Measurements from ENCODE around the gene CHD5. TPM values are rescaled to one million over a fixed set of nuclear protein-coding genes. Genes with fewer than 3 reads are reported as not detected.

Gene CHD5
- total and polyA plus RNA-seq, 2 of the 13 experiments (the other 11 are each of a cell fraction or from before 2014, with no cell fraction given) = 0.02 to 0.21 TPM

GRCh38 chr1:6053206-6053546, 126.9 kb downstream of the CHD5 start:
- Histone ChIP-seq H3K4me1 (ENCODE audit: insufficient read depth, low read length) (peaks cover 14% of the 10 kb centered on the region), H4K20me1 (ENCODE audit: insufficient read depth, low read length) (peaks cover 11% of the 10 kb centered on the region; the same call in 1 of the 2 replicates), H3K79me2 (ENCODE audit: insufficient read depth, low read length) (no peaks in the 10 kb centered on the region), H3K4me2 (ENCODE audit: low read depth, low read length) (no peak overlapping the region), H3K4me3 (replicated peaks in 1 of 3; ENCODE audit: insufficient read depth in 1 of 3, low read depth in 2 of 3, low read length in 3 of 3) (no peak overlapping the region), H3K27ac (ENCODE audit: extremely low read length, insufficient read depth, low read length) (no peak overlapping the region), H3K36me3 (replicated peaks in 1 of 2; ENCODE audit: control insufficient read depth in 1 of 2, insufficient read depth in 2 of 2, low read length in 2 of 2) (no peaks in the 10 kb centered on the region), H2AFZ (ENCODE audit: low read length) (no peak overlapping the region), H3K27me3 (ENCODE audit: control insufficient read depth in 1 of 2, insufficient read depth in 2 of 2, low read length in 2 of 2) (no peaks in the 10 kb centered on the region), H3K9me3 (ENCODE audit: low read length) (no peaks in the 10 kb centered on the region), H3K9ac (ENCODE audit: insufficient read depth, low read depth, low read length) (no peak overlapping the region)
- no peak for FAIRE-seq
- in situ Hi-C loops (cut with HindIII; ENCODE audit: extremely low pct_ligation_motif_present, low pct_unique_long_range_greater_than_20kb) = no loop called here
- no peak for ATAC-seq
- POLR2A ChIA-PET = no interaction called here
- intact Hi-C loops (cut with micrococcal nuclease; ENCODE audit: unreplicated experiment) = loop anchor here (1.0 kb wide), 1 partner anchor 118 kb away; no protein-coding TSS in a partner anchor
- no TSS peak for BruUV-seq (replicated peaks)
- no peak for DNase-seq (ENCODE audit: low spot score)
- 37% methylated on average over 8 of the region's 8 CpGs for WGBS (ENCODE audit: low lambda C conversion rate)
- TF ChIP-seq HMG20A (CRISPR knock-in tag; IDR thresholded peaks at IDR 0.05; ENCODE audit: borderline replicate concordance) (no peak), MAZ (IDR thresholded peaks at IDR 0.05; ENCODE audit: borderline replicate concordance, low read depth, low read length) (no peak), MAZ (CRISPR knock-in tag; IDR thresholded peaks at IDR 0.05; ENCODE audit: low read depth) (no peak), ZNF484 (CRISPR knock-in tag; IDR thresholded peaks at IDR 0.05; ENCODE audit: borderline replicate concordance, low read depth) (no peak), ZSCAN29 (CRISPR knock-in tag; conservative IDR thresholded peaks at IDR 0.05) (no peak), ZNF281 (CRISPR knock-in tag; IDR thresholded peaks at IDR 0.05; ENCODE audit: borderline replicate concordance) (no peak), FOXO4 (CRISPR knock-in tag; conservative IDR thresholded peaks at IDR 0.05) (no peak), ZNF33A (CRISPR knock-in tag; IDR thresholded peaks at IDR 0.05; ENCODE audit: borderline replicate concordance) (no peak), NFIB (CRISPR knock-in tag; IDR thresholded peaks at IDR 0.05; ENCODE audit: borderline replicate concordance) (no peak), CHCHD3 (CRISPR knock-in tag; IDR thresholded peaks at IDR 0.05) (no peak), HNRNPLL (IDR thresholded peaks at IDR 0.05; ENCODE audit: low read depth, low read length, poor library complexity, severe bottlenecking) (no peak), ZNF772 (CRISPR knock-in tag; IDR thresholded peaks at IDR 0.05) (no peak), ZNF570 (CRISPR knock-in tag; IDR thresholded peaks at IDR 0.05; ENCODE audit: borderline replicate concordance) (no peak), ZBTB33 (CRISPR knock-in tag; IDR thresholded peaks at IDR 0.05) (no peak), ZNF34 (CRISPR knock-in tag; IDR thresholded peaks at IDR 0.05; ENCODE audit: borderline replicate concordance) (no peak), ZNF776 (CRISPR knock-in tag; IDR thresholded peaks at IDR 0.05) (no peak)
- CTCF ChIA-PET (ENCODE audit: low intra/inter-chr PET ratio, low total read pairs) = interaction anchor here (1.5 to 1.7 kb wide), 2 partner anchors 118 to 192 kb away, joined by 8 to 9 read pairs; partner anchors contain the start of gene HES3

Data from HepG2 (cell line).